PC-9 (cell line): ENCODE data around the gene PRLHR. TPM values are rescaled to one million over a fixed set of nuclear protein-coding genes. Genes with fewer than 3 reads are reported as not detected.

Experiments
- BruUV-seq: library from RNA; stranded (reverse); fragments of 400-500 nt; replicated peaks from 2 replicates; lab custom pipeline; 2021; lab: Mats Ljungman, UMichigan
- CTCF ChIA-PET: fragments of 300-600 bp; sonication (Branson Sonifier 250); formaldehyde crosslinking; loops from one replicate; lab custom pipeline; 2022; ENCODE audit warnings: antibody characterized with exemption; lab: Charles Lee
- POLR2A ChIA-PET: fragments of 300-600 bp; sonication (Branson Sonifier 250); formaldehyde crosslinking; loops from one replicate; lab custom pipeline; 2022; ENCODE audit warnings: antibody characterized with exemption; ENCODE audit not compliant: unreplicated experiment; lab: Charles Lee
- DNase-seq, 2 experiments: peaks; one replicate each; pipeline versions ENCODE4 v3.0.0 to v3.0.0-alpha.2; 2015 to 2022; ENCODE audit warnings: mixed read lengths in 1 of 2
- H2AFZ ChIP-seq: fragments of 200-600 bp; sonication (generic); 2 replicates; pipeline ENCODE4 v1.8.1; 2017; ENCODE audit warnings: antibody characterized with exemption
- H3F3A ChIP-seq: fragments of 200-600 bp; sonication (generic); 2 replicates; pipeline ENCODE4 v1.8.1; 2017; ENCODE audit warnings: antibody characterized with exemption, mild to moderate bottlenecking, low read depth; ENCODE audit not compliant: insufficient read depth
- H3K27ac ChIP-seq: fragments of 200-600 bp; sonication (generic); 2 replicates; pipeline ENCODE4 v1.6.1; 2016; ENCODE audit warnings: mixed run types
- H3K27me3 ChIP-seq: fragments of 200-600 bp; sonication (generic); 2 replicates; pipeline ENCODE4 v1.6.1; 2016; ENCODE audit warnings: low read depth, mixed run types; ENCODE audit not compliant: insufficient read depth
- H3K36me3 ChIP-seq: fragments of 200-600 bp; sonication (generic); 2 replicates; pipeline ENCODE4 v1.6.1; 2016; ENCODE audit warnings: low read depth, mixed run types
- H3K4me1 ChIP-seq: fragments of 200-600 bp; sonication (generic); replicated peaks from 2 replicates; pipeline ENCODE4 v1.6.1; 2016; ENCODE audit warnings: mixed run types; ENCODE audit not compliant: insufficient read depth
- H3K4me2 ChIP-seq: fragments of 200-600 bp; sonication (generic); 2 replicates; pipeline ENCODE4 v1.6.1; 2017; ENCODE audit warnings: mixed run types
- H3K4me3 ChIP-seq: fragments of 200-600 bp; sonication (generic); 2 replicates; pipeline ENCODE4 v1.6.1; 2016; ENCODE audit warnings: mixed run types
- H3K79me2 ChIP-seq: fragments of 200-600 bp; sonication (generic); 2 replicates; pipeline ENCODE4 v1.6.1; 2017; ENCODE audit warnings: low read depth, mixed run types
- H3K9me2 ChIP-seq: fragments of 200-600 bp; sonication (generic); 2 replicates; pipeline ENCODE4 v1.8.1; 2017; ENCODE audit warnings: mild to moderate bottlenecking; ENCODE audit not compliant: insufficient read depth
- H3K9me3 ChIP-seq: fragments of 200-600 bp; sonication (generic); 2 replicates; pipeline ENCODE4 v1.8.1; 2016; ENCODE audit warnings: low read depth; ENCODE audit not compliant: insufficient read depth
- H4K20me1 ChIP-seq: fragments of 200-600 bp; sonication (generic); 2 replicates; pipeline ENCODE4 v1.8.1; 2017; ENCODE audit not compliant: insufficient read depth
- EZH2 ChIP-seq: fragments of 200-600 bp; sonication (generic); IDR thresholded peaks from 2 replicates; pipeline ENCODE4 v1.8.0; 2017; ENCODE audit warnings: antibody characterized with exemption, low read depth
- intact Hi-C: fragments of 100-400 bp; cut with micrococcal nuclease; formaldehyde crosslinking; loops from one replicate; pipeline ENCODE4 v1.10.0; 2022; ENCODE audit not compliant: unreplicated experiment
- total RNA-seq: library from RNA; stranded (reverse); gene quantifications from 2 replicates; pipeline ENCODE4 v1.2.3, GENCODE V29; 2021
- TF ChIP-seq, protein P1 (sequence below): fragments of 200-600 bp; sonication (generic); conservative IDR thresholded peaks from 2 replicates; pipeline ENCODE4 v1.6.1; 2017; ENCODE audit warnings: mixed run types, antibody characterized with exemption, mild to moderate bottlenecking, moderate library complexity

Gene PRLHR
- total RNA-seq, 1 experiment from 2014 or later, result not detected

DNA sequence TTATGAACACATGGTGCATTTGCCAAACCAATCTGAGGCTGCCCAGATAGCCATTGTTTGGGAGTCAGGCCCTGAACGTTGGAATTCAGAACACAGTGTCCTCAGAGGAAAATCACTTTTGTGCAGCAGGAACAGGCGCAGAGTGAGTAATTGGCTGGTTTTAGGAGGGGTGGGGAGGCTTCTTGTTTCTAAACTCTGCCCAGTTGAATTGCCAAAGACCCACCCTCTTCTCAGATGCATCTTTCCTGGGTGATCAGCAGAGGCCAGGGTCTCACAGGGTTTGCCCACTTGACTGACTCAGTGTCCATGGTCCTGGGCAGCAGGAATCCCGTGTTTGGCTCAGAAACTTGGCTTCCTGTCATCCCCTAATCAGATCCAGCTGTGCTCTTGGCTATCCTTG, 24.3 kb downstream of the PRLHR start:
- BruUV-seq, result no TSS peak
- POLR2A ChIA-PET, result no interaction called here

DNA sequence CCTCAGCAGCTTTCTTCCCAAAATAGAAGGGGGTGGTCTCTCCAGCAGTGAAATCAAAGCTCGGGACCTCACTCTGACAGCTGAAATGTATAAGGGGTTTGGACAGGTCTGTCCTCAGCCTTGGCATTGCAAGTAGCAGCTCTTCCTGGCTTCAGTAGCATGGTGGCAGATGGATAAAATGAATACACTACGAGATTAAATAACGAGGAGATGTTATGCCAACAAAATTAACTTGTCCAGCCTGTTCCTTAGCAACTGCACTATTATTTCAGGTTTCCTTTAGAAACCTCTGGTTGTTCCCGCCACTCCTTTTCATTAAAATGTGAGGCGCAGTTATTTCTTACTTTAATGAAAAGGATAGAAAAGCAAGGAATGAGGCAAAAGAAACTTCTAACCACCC, 24.9 kb downstream of the PRLHR start:
- no peaks in the 10 kb centered on the region for H4K20me1 ChIP-seq
- no peaks in the 10 kb centered on the region for H3K27me3 ChIP-seq
- H3K27ac ChIP-seq, result no peak overlapping the region
- H2AFZ ChIP-seq, result no peak overlapping the region
- H3K9me2 ChIP-seq, result no peaks in the 10 kb centered on the region
- TF ChIP-seq, protein P1, sequence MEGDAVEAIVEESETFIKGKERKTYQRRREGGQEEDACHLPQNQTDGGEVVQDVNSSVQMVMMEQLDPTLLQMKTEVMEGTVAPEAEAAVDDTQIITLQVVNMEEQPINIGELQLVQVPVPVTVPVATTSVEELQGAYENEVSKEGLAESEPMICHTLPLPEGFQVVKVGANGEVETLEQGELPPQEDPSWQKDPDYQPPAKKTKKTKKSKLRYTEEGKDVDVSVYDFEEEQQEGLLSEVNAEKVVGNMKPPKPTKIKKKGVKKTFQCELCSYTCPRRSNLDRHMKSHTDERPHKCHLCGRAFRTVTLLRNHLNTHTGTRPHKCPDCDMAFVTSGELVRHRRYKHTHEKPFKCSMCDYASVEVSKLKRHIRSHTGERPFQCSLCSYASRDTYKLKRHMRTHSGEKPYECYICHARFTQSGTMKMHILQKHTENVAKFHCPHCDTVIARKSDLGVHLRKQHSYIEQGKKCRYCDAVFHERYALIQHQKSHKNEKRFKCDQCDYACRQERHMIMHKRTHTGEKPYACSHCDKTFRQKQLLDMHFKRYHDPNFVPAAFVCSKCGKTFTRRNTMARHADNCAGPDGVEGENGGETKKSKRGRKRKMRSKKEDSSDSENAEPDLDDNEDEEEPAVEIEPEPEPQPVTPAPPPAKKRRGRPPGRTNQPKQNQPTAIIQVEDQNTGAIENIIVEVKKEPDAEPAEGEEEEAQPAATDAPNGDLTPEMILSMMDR, result no peak
- TF ChIP-seq EZH2, result no peak
- intact Hi-C loops, result no loop called here
- no peaks in the 10 kb centered on the region for H3K9me3 ChIP-seq
- H3K4me3 ChIP-seq, result no peak overlapping the region
- H3K36me3 ChIP-seq, result no peaks in the 10 kb centered on the region
- ChIA-PET POLR2A (interaction anchor here (0.7 kb wide), 1 partner anchor 16 kb away, joined by 9 read pairs; no protein-coding TSS in a partner anchor), CTCF (no interaction called here)
- DNase-seq, result no peak
- no peaks in the 10 kb centered on the region for H3K79me2 ChIP-seq
- no TSS peak for BruUV-seq
- no peaks in the 10 kb centered on the region; the same call in 1 of the 2 replicates for H3K4me1 ChIP-seq
- no peak overlapping the region for H3K4me2 ChIP-seq
- no peaks in the 10 kb centered on the region for H3F3A ChIP-seq

More for the DNA sequence above, 24.3 kb downstream of the PRLHR start:
- H3K9me3 ChIP-seq, result no peaks in the 10 kb centered on the region
- no peaks in the 10 kb centered on the region; the same call in 1 of the 2 replicates for H3K4me1 ChIP-seq
- no peak overlapping the region for H3K27ac ChIP-seq
- intact Hi-C loops, result no loop called here
- CTCF ChIA-PET, result no interaction called here
- no peaks in the 10 kb centered on the region for H3K36me3 ChIP-seq
- H2AFZ ChIP-seq, result no peak overlapping the region
- no peak overlapping the region for H3K4me2 ChIP-seq
- H3F3A ChIP-seq, result no peaks in the 10 kb centered on the region
- H4K20me1 ChIP-seq, result no peaks in the 10 kb centered on the region
- H3K27me3 ChIP-seq, result no peaks in the 10 kb centered on the region
- H3K9me2 ChIP-seq, result no peaks in the 10 kb centered on the region
- no peak overlapping the region for H3K4me3 ChIP-seq
- TF ChIP-seq EZH2, result no peak
- TF ChIP-seq, protein P1, result no peak
- DNase-seq, result no peak
- no peaks in the 10 kb centered on the region for H3K79me2 ChIP-seq

DNA sequence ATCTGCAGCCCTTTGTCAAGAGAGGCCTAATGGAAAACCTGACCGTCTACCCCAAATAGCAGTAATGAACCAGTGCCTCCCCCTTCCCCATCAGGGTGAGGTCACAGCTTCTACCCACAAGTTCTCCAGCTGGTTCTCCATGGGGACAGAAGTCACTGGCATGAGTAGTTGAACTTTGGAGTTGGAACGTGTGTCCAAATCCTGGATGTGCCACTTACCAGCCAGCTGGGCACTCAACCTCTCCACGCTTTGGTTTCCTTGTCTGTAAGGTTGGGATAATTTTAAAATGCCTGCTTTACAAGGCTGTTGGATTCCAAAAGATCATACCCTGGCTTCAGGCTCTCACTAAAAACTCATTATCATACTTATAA, 25.6 kb downstream of the PRLHR start:
- intact Hi-C loops, result loop anchor here (2.0 to 10.0 kb wide), 3 partner anchors 151 to 625 kb away; no protein-coding TSS in a partner anchor
- Histone ChIP-seq H3K79me2 (no peaks in the 10 kb centered on the region), H3K4me1 (no peaks in the 10 kb centered on the region; the same call in 1 of the 2 replicates), H3K27me3 (no peaks in the 10 kb centered on the region), H3K4me3 (no peak overlapping the region), H3K9me2 (no peaks in the 10 kb centered on the region), H3K27ac (no peak overlapping the region), H2AFZ (no peak overlapping the region), H3K4me2 (no peak overlapping the region), H4K20me1 (no peaks in the 10 kb centered on the region), H3F3A (no peaks in the 10 kb centered on the region), H3K9me3 (no peaks in the 10 kb centered on the region), H3K36me3 (no peaks in the 10 kb centered on the region)
- ChIA-PET POLR2A (interaction anchor here (0.7 kb wide), 1 partner anchor 17 kb away, joined by 9 read pairs; no protein-coding TSS in a partner anchor), CTCF (no interaction called here)
- no peak for DNase-seq
- BruUV-seq, result no TSS peak
- TF ChIP-seq EZH2, result no peak
- TF ChIP-seq, protein P1, result no peak
